ENCODE results near the gene GYPB. TPM values are rescaled to one million over a fixed set of nuclear protein-coding genes. Genes with fewer than 3 reads are reported as not detected.
"Not testable (repeated sequence)": the region's sequence is repeated elsewhere in the genome, so short reads cannot be mapped to it uniquely, and the experiment has no call there.

GYPB gene
- total and polyA plus RNA-seq, 9 of the 15 experiments (the other 6 are each of a cell fraction or from before 2014, with no cell fraction given), result 16.9 to 205 (median 65.8) TPM

- TF ChIP-seq CBX3 (IDR thresholded peaks at IDR 0.05; ENCODE audit: borderline replicate concordance in 1 of 2, low read length in 2 of 2), result 0 out of 3 replicates have a peak, but pooled peaks of 1 of the 2 experiments have one; percentile 42
- peak; percentile 52 for TF ChIP-seq SMC3 (conservative IDR thresholded peaks at IDR 0.05; ENCODE audit: insufficient read depth, low read depth, low read length)
Measured at GRCh38 chr4:144021336-144021990, 2.3 kb upstream of the GYPB start (continued).

- CTCF ChIA-PET (ENCODE audit: low intra/inter-chr PET ratio); H3K9me1 ChIP-seq (ENCODE audit: control insufficient read depth, insufficient read depth, low read length); POLR2A ChIA-PET; H4K20me1 ChIP-seq (replicated peaks; ENCODE audit: control insufficient read depth, insufficient read depth, low read length); H3K36me3 ChIP-seq (ENCODE audit: control insufficient read depth, insufficient read depth, low read length); H3K27me3 ChIP-seq (ENCODE audit: control insufficient read depth in 2 of 2, insufficient read depth in 2 of 2, low read length in 2 of 2); H3K4me1 ChIP-seq (replicated peaks in 1 of 2; ENCODE audit: control insufficient read depth in 2 of 2, insufficient read depth in 2 of 2, low read length in 2 of 2); FAIRE-seq; H3K9me3 ChIP-seq (replicated peaks; ENCODE audit: control insufficient read depth, insufficient read depth, low read depth, low read length); H2AFZ ChIP-seq (ENCODE audit: low read depth, low read length): not testable (repeated sequence)
- WGBS (ENCODE audit: insufficient coverage, low coverage, missing lambda C conversion rate), result 16% methylated on average over 3 of the region's 3 CpGs
- in situ Hi-C loops (cut with MboI), result loop anchor here (10.0 kb wide), 1 partner anchor 116 kb away; no protein-coding TSS in a partner anchor
- peak overlapping the region; percentile 31 for H3K4me3 ChIP-seq
- peak; percentile 92 for ATAC-seq
- H3K4me2 ChIP-seq (ENCODE audit: insufficient read depth, low read length), result peak overlapping the region; percentile 69
- DNase-seq (ENCODE audit: extremely low read depth in 1 of 4, low spot score in 3 of 4), result peak in 1 of 4 experiments; percentile 76
- intact Hi-C loops (cut with micrococcal nuclease), result loop anchor here (5.0 kb wide), 2 partner anchors 111 to 124 kb away; partner anchors contain the start of genes GYPA and GYPE
- peaks cover 31% of the 10 kb centered on the region for H3K79me2 ChIP-seq (ENCODE audit: control insufficient read depth, insufficient read depth, low read length)
- peak overlapping the region; percentile 67 for H3K27ac ChIP-seq (ENCODE audit: extremely low read depth, low read depth, low read length)
- H3K9ac ChIP-seq (ENCODE audit: insufficient read depth in 1 of 2, low read depth in 2 of 2, low read length in 2 of 2), result peak overlapping the region in 1 of 2 experiments; percentile 65; a peak in 2 of 4 replicates
- BruUV-seq (replicated peaks), result TSS peak; percentile 66
- TF ChIP-seq DEAF1 (CRISPR knock-in tag; IDR thresholded peaks at IDR 0.05) (0 out of 2 replicates have a peak, but pooled peaks have one; percentile 15), CTCF (IDR thresholded peaks at IDR 0.05 in 2 of 3, conservative IDR thresholded peaks at IDR 0.05 in 1 of 3; ENCODE audit: insufficient read depth in 2 of 3, low read depth in 1 of 3, low read length in 3 of 3) (0 out of 6 replicates have a peak, but pooled peaks of 2 of the 3 experiments have one; percentile 11 to 22), CC2D1A (IDR thresholded peaks at IDR 0.05) (0 out of 2 replicates have a peak, but pooled peaks have one; percentile 12)
Measured at GRCh38 chr4:144018223-144019000, 768 bp downstream of the GYPB start.
